ENCODE measurements around the gene UTS2. TPM values are rescaled to one million over a fixed set of nuclear protein-coding genes. Genes with fewer than 3 reads are reported as not detected.

UTS2 gene
- total and polyA plus RNA-seq, 2 of the 4 experiments (the other 2 are of a cell fraction), result not detected

GRCh38 chr1:7809742-7810141 lies 43.1 kb downstream of the UTS2 start:
- in situ Hi-C loops (cut with MboI; ENCODE audit: low sequenced_read_pairs), result no loop called here
- H2BK20ac ChIP-seq (ENCODE audit: low read depth, low read length), result no peak overlapping the region
- dilution Hi-C loops (cut with HindIII; ENCODE audit: low sequenced_read_pairs, unreplicated experiment), result no loop called here
- H4K91ac ChIP-seq (ENCODE audit: insufficient read depth, low read depth, low read length), result no peak overlapping the region
- no peak overlapping the region for H3K23ac ChIP-seq (ENCODE audit: low read depth, low read length)
- no peak overlapping the region for H3K4me3 ChIP-seq (ENCODE audit: insufficient read depth, low read depth, low read length)
- H3K18ac ChIP-seq (ENCODE audit: low read depth, low read length), result no peak overlapping the region
- no peak overlapping the region for H2BK15ac ChIP-seq (ENCODE audit: low read depth, low read length)
- no peak overlapping the region for H3K56ac ChIP-seq (ENCODE audit: extremely low read depth, insufficient read depth, low read length)
- no peaks in the 10 kb centered on the region for H4K20me1 ChIP-seq (ENCODE audit: insufficient read depth, low read length)
- H2AFZ ChIP-seq (replicated peaks; ENCODE audit: low read length, poor library complexity), result no peak overlapping the region
- TF ChIP-seq FOS (IDR thresholded peaks at IDR 0.05; ENCODE audit: low read depth, low read length) (no peak), USF2 (IDR thresholded peaks at IDR 0.05; ENCODE audit: low read depth, low read length) (no peak), NFE2L2 (IDR thresholded peaks at IDR 0.05; ENCODE audit: low read depth, low read length) (no peak), MAZ (IDR thresholded peaks at IDR 0.05; ENCODE audit: borderline replicate concordance, low read depth, low read length) (no peak)
- H3K4ac ChIP-seq (ENCODE audit: low read depth, low read length), result no peak overlapping the region
- ATAC-seq (ENCODE audit: low read depth), result no peak
- H4K5ac ChIP-seq (ENCODE audit: low read depth, low read length), result no peak overlapping the region
- WGBS, 2 experiments (ENCODE audit: extremely low coverage in 2 of 2, insufficient read length in 1 of 2), result 100% methylated on average over 5 of the region's 13 CpGs; no CpG with 5 or more reads in 1 of the 2 experiments
- no peak overlapping the region for H3K27ac ChIP-seq (ENCODE audit: insufficient read depth, low read length)
- ChIA-PET CTCF (interaction anchor here (0.7 to 1.5 kb wide), 3 partner anchors 21 to 133 kb away, joined by 3 to 4 read pairs (median 3); no protein-coding TSS in a partner anchor), POLR2A (ENCODE audit: unreplicated experiment) (no interaction called here)
- H3K4me2 ChIP-seq (ENCODE audit: low read depth, low read length), result no peak overlapping the region
- H2BK120ac ChIP-seq (ENCODE audit: low read depth, low read length), result no peak overlapping the region
- intact Hi-C loops (cut with micrococcal nuclease), result loop anchor here (2.0 kb wide), 1 partner anchor 93 kb away; no protein-coding TSS in a partner anchor
- peaks cover 9% of the 10 kb centered on the region for H3K9me3 ChIP-seq (ENCODE audit: control insufficient read depth, insufficient read depth, low read length)
- peaks cover 15% of the 10 kb centered on the region for H3K36me3 ChIP-seq (ENCODE audit: control insufficient read depth, insufficient read depth, low read length)
- no peak overlapping the region for H3K14ac ChIP-seq (replicated peaks; ENCODE audit: low read depth, low read length)
- H3K9ac ChIP-seq (ENCODE audit: low read depth, low read length), result no peak overlapping the region
- H4K8ac ChIP-seq (ENCODE audit: low read depth in 2 of 2, low read length in 2 of 2), result no peak overlapping the region
- H2BK5ac ChIP-seq (ENCODE audit: low read depth, low read length, poor library complexity, severe bottlenecking), result no peak overlapping the region
- no peaks in the 10 kb centered on the region for H3K9me1 ChIP-seq (ENCODE audit: insufficient read depth, low read length)
- peaks cover 2% of the 10 kb centered on the region; the same call in 1 of the 2 replicates for H3K4me1 ChIP-seq (ENCODE audit: control insufficient read depth, insufficient read depth, low read length)
- no peak overlapping the region for H2AK5ac ChIP-seq (ENCODE audit: low read depth, low read length)
- no peaks in the 10 kb centered on the region for H3K79me1 ChIP-seq (ENCODE audit: low read depth in 1 of 2, low read length in 2 of 2)
- no peak for DNase-seq
- H2AK9ac ChIP-seq (replicated peaks; ENCODE audit: low read depth, low read length, poor library complexity), result no peak overlapping the region
- no peaks in the 10 kb centered on the region for H3K27me3 ChIP-seq (ENCODE audit: control insufficient read depth, insufficient read depth, low read length)
- BruUV-seq (replicated peaks), result no TSS peak
